Adrenal gland (tissue), 5 donors: ENCODE measurements around the gene KRTAP10-12.

ENCODE experiments used
- POLR2A ChIP-seq, 2 donors: fragments of 450-650 bp; IDR thresholded peaks; one replicate each; pipeline ENCODE4 v1.6.1; 2017; ENCODE audit warnings: antibody characterized with exemption in 2 of 2, mild to moderate bottlenecking in 2 of 2, moderate library complexity in 1 of 2
- TF ChIP-seq, protein P1 (sequence below), 6 experiments: fragments of 450-650 bp in 4 of 6; fragments of 200-600 bp in 2 of 6; sonication (generic) in 1 of 6; IDR thresholded peaks; 1 replicate in 5 of 6; 2 replicates in 1 of 6; pipeline versions ENCODE4 v1.5.1 to v1.8.0; 2016 to 2021; ENCODE audit warnings: antibody characterized with exemption in 6 of 6, mild to moderate bottlenecking in 2 of 6, moderate library complexity in 1 of 6
- donor health status: DM: no; HTN: no; CAD: no.

DNA sequence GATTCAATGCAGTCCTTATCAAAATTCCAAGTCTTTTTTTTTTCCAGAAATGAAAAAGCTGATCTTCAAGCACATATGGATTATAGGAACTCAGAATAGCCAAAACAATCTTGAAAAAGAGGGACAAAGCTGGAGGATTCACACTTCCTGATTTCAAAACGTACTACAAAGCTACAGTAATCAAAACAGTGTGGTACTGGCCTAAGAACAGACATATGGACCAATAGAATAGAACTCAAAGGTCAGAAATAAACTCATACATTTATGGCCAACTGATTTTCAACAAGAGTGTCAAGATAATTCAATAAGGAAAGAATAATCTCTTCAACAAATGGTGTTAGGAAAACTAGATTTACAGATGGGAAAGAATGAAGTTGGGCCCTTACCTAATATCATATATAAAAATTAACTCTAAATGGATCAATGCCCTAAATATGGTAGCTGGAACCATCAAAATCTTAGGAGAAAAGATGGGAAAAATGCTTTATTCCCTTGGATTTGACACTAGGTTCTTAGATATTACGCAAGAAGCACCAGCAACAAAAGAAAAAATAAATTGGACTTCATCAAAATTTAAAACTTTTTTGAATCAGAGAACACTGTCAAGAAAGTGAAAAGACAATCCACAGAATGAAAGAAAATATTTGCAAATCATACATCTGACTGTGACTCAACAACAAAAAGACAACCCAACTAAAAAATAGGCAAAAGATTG lies 4.0 kb upstream of the KRTAP10-12 start:
- no peak for TF ChIP-seq POLR2A (IDR thresholded peaks at IDR 0.05)
- TF ChIP-seq, protein P1, sequence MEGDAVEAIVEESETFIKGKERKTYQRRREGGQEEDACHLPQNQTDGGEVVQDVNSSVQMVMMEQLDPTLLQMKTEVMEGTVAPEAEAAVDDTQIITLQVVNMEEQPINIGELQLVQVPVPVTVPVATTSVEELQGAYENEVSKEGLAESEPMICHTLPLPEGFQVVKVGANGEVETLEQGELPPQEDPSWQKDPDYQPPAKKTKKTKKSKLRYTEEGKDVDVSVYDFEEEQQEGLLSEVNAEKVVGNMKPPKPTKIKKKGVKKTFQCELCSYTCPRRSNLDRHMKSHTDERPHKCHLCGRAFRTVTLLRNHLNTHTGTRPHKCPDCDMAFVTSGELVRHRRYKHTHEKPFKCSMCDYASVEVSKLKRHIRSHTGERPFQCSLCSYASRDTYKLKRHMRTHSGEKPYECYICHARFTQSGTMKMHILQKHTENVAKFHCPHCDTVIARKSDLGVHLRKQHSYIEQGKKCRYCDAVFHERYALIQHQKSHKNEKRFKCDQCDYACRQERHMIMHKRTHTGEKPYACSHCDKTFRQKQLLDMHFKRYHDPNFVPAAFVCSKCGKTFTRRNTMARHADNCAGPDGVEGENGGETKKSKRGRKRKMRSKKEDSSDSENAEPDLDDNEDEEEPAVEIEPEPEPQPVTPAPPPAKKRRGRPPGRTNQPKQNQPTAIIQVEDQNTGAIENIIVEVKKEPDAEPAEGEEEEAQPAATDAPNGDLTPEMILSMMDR (IDR thresholded peaks at IDR 0.05), result no peak
